Thoracic aorta (tissue), 2 donors: ENCODE results near the gene KLHL29. TPM values are rescaled to one million over a fixed set of nuclear protein-coding genes. Genes with fewer than 3 reads are reported as not detected.

Experiments used
- ATAC-seq: fragments of 150-250 bp; one replicate; pipeline ENCODE4 v1.8.0; 2017; ENCODE audit warnings: low read depth; ENCODE audit not compliant: insufficient number of reproducible peaks, low FRiP score
- DNase-seq: peaks from one replicate; pipeline ENCODE4 v3.0.0-alpha.2; 2020; ENCODE audit warnings: low spot score
- H3K27ac ChIP-seq, 2 donors: fragments of 200-600 bp; sonication (generic); 1 replicate in 1 of 2; 2 replicates in 1 of 2; pipeline ENCODE4 v1.5.1; 2016; ENCODE audit warnings: mild to moderate bottlenecking in 2 of 2, moderate library complexity in 2 of 2
- H3K27me3 ChIP-seq: fragments of 200-600 bp; sonication (generic); replicated peaks from 2 replicates; pipeline ENCODE4 v1.6.0; 2016; ENCODE audit warnings: mild to moderate bottlenecking; ENCODE audit not compliant: insufficient read depth
- H3K36me3 ChIP-seq: fragments of 200-600 bp; sonication (generic); one replicate; pipeline ENCODE4 v1.5.1; 2016
- H3K4me1 ChIP-seq, 2 donors: fragments of 200-600 bp; sonication (generic); 1 replicate in 1 of 2; 2 replicates in 1 of 2; pipeline versions ENCODE4 v1.5.1 to v1.6.0; 2016; ENCODE audit warnings: low read depth in 2 of 2, mild to moderate bottlenecking in 1 of 2; ENCODE audit not compliant: control insufficient read depth in 1 of 2
- H3K4me3 ChIP-seq: fragments of 200-600 bp; sonication (generic); 2 replicates; pipeline ENCODE4 v1.5.1; 2016; ENCODE audit warnings: mild to moderate bottlenecking
- H3K9me3 ChIP-seq: fragments of 200-600 bp; sonication (generic); 2 replicates; pipeline ENCODE4 v1.5.1; 2016
- total RNA-seq, 2 donors: library from RNA; depleted of rRNA; stranded (reverse); fragments of >200 nt; gene quantifications; one replicate each; pipeline versions ENCODE4 v1.1.0 to v1.2.3, GENCODE V29; 2016
- TF ChIP-seq, protein P1 (sequence below): fragments of 200-600 bp; sonication (generic); IDR thresholded peaks from one replicate; pipeline ENCODE4 v1.5.1; 2019; ENCODE audit warnings: antibody characterized with exemption

KLHL29 gene
- total RNA-seq, 2 donors from 2014 or later = 18.5 to 24.4 TPM

GRCh38 chr2:23620841-23621341, 235.9 kb downstream of the KLHL29 start:
- Histone ChIP-seq H3K27ac (no peak overlapping the region), H3K9me3 (peaks cover 3% of the 10 kb centered on the region), H3K27me3 (no peaks in the 10 kb centered on the region), H3K36me3 (no peaks in the 10 kb centered on the region), H3K4me3 (no peak overlapping the region), H3K4me1 (peaks cover 0 to 15% of the 10 kb centered on the region in 2 donors)
- TF ChIP-seq, protein P1, sequence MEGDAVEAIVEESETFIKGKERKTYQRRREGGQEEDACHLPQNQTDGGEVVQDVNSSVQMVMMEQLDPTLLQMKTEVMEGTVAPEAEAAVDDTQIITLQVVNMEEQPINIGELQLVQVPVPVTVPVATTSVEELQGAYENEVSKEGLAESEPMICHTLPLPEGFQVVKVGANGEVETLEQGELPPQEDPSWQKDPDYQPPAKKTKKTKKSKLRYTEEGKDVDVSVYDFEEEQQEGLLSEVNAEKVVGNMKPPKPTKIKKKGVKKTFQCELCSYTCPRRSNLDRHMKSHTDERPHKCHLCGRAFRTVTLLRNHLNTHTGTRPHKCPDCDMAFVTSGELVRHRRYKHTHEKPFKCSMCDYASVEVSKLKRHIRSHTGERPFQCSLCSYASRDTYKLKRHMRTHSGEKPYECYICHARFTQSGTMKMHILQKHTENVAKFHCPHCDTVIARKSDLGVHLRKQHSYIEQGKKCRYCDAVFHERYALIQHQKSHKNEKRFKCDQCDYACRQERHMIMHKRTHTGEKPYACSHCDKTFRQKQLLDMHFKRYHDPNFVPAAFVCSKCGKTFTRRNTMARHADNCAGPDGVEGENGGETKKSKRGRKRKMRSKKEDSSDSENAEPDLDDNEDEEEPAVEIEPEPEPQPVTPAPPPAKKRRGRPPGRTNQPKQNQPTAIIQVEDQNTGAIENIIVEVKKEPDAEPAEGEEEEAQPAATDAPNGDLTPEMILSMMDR = no peak
- ATAC-seq (no peak), DNase-seq (no peak)

GRCh38 chr2:23621616-23622015, 236.6 kb downstream of the KLHL29 start:
- no peak overlapping the region for H3K27ac ChIP-seq

GRCh38 chr2:23622466-23622865, 237.5 kb downstream of the KLHL29 start:
- H3K27me3 ChIP-seq = no peaks in the 10 kb centered on the region
- no peak overlapping the region for H3K27ac ChIP-seq
- H3K9me3 ChIP-seq = peaks cover 3% of the 10 kb centered on the region
- H3K4me3 ChIP-seq = no peak overlapping the region
- TF ChIP-seq, protein P1 = no peak
- DNase-seq = no peak
- no peaks in the 10 kb centered on the region for H3K36me3 ChIP-seq
- ATAC-seq = no peak
- H3K4me1 ChIP-seq = peaks cover 0 to 15% of the 10 kb centered on the region in 2 donors

More at GRCh38 chr2:23621616-23622015, 236.6 kb downstream of the KLHL29 start:
- Histone ChIP-seq H3K27me3 (no peaks in the 10 kb centered on the region), H3K4me1 (peaks cover 0 to 15% of the 10 kb centered on the region in 2 donors), H3K9me3 (peaks cover 3% of the 10 kb centered on the region), H3K36me3 (no peaks in the 10 kb centered on the region), H3K4me3 (no peak overlapping the region)
- ATAC-seq (no peak), DNase-seq (no peak)
- TF ChIP-seq, protein P1 = no peak

DNA sequence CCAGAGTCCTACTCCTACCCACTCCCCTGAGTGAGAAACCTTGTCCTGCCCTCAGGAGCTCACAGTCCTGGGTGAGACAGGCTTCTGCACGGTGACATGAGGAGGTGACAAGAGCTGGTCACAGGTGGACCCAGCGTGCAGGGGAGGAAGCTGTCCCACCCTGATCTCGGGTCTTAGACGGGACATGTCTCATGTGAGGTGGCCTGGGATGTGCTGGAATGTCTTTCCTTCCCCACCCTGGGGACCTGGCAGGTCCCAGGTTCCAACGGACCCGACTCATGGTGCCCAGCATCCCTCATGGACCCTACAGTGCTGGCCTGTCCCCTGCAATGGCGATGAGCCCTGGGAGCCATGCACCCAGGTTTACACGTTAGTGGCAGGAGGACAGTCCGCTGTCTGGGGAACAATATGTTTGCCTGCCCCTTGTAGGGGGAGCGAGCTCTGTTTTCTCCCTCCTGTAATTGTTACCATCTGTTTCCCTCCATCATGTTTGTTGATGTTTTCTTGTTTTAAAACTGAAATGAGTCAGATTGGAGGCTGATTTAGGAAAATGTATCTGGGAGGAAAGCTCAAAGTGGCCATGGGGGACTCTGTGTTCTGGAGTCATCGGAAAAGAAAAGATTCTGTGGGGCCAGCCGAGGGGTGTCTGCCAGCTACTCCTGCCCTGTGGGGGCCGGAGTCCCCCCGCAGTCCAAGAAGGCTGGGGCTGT, 238.1 kb downstream of the KLHL29 start:
- Histone ChIP-seq H3K4me3 (no peak overlapping the region), H3K9me3 (peaks cover 3% of the 10 kb centered on the region), H3K4me1 (peaks cover 0 to 15% of the 10 kb centered on the region in 2 donors), H3K36me3 (no peaks in the 10 kb centered on the region), H3K27ac (no peak overlapping the region), H3K27me3 (no peaks in the 10 kb centered on the region)
- no peak for ATAC-seq
- no peak for DNase-seq
- TF ChIP-seq, protein P1 = no peak

DNA sequence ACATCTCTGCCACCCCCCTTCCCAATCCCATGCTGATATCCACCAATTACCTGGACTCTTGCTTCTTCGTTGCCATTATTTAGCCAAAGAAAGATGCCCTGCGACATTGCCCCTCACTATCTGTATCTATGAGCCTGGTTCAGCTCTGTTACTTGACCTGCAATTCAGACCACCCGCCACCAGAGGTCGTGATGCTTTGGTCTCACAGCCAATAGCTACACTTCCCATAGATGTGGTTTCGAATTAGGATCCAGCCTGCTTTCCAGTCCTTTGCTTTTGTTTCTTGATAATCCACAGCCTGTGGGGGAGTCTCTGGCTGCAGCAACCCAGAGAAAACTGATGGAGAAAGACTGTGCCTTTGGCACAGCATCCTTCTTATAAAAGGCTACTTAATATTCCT, 239.4 kb downstream of the KLHL29 start:
- H3K9me3 ChIP-seq = peaks cover 3% of the 10 kb centered on the region
- DNase-seq (no peak), ATAC-seq (no peak)
- H3K4me3 ChIP-seq = no peak overlapping the region
- H3K36me3 ChIP-seq = no peaks in the 10 kb centered on the region
- no peak overlapping the region for H3K27ac ChIP-seq
- TF ChIP-seq, protein P1 = no peak
- no peaks in the 10 kb centered on the region for H3K27me3 ChIP-seq
- peaks cover 0 to 15% of the 10 kb centered on the region in 2 donors for H3K4me1 ChIP-seq
